Fibroblast of lung (primary cell): ENCODE results near the gene NEK5. TPM values are rescaled to one million over a fixed set of nuclear protein-coding genes. Genes with fewer than 3 reads are reported as not detected.
"Not testable (repeated sequence)": the region's sequence is repeated elsewhere in the genome, so short reads cannot be mapped to it uniquely, and the experiment has no call there.

ENCODE experiments used
- DNase-seq, 2 donors: peaks; one replicate each; pipeline versions ENCODE4 v3.0.0 to v3.0.0-alpha.2; 2010; ENCODE audit warnings: low read depth in 2 of 2
- H2AFZ ChIP-seq: 2 replicates; pipeline ENCODE4 v1.5.1; 2012; ENCODE audit warnings: low read length, control low read depth, inconsistent platforms
- H3K27ac ChIP-seq: 2 replicates; pipeline ENCODE4 v1.5.1; 2011; ENCODE audit warnings: low read length, control low read depth; ENCODE audit not compliant: insufficient read depth
- H3K27me3 ChIP-seq: 2 replicates; pipeline ENCODE4 v1.5.1; 2011; ENCODE audit warnings: mild to moderate bottlenecking, low read length; ENCODE audit not compliant: control insufficient read depth, insufficient read depth
- H3K36me3 ChIP-seq: 2 replicates; pipeline ENCODE4 v1.5.1; 2011; ENCODE audit warnings: low read length; ENCODE audit not compliant: control insufficient read depth, insufficient read depth
- H3K4me1 ChIP-seq: 2 replicates; pipeline ENCODE4 v1.5.1; 2011; ENCODE audit warnings: low read length; ENCODE audit not compliant: control insufficient read depth, insufficient read depth; ENCODE audit errors: extremely low read depth
- H3K4me2 ChIP-seq: 2 replicates; pipeline ENCODE4 v1.5.1; 2011; ENCODE audit warnings: low read length, control low read depth; ENCODE audit not compliant: insufficient read depth; ENCODE audit errors: extremely low read depth
- H3K4me3 ChIP-seq, 4 experiments: fragments of 200-600 bp in 1 of 4; sonication (generic) in 1 of 4; replicated peaks in 1 of 4; 2 replicates each; pipeline ENCODE4 v1.5.1; 2011 to 2016; ENCODE audit warnings: low read length in 4 of 4, low read depth in 3 of 4, mild to moderate bottlenecking in 3 of 4, control low read depth in 2 of 4, inconsistent platforms in 1 of 4, mixed read lengths in 1 of 4; ENCODE audit not compliant: insufficient read depth in 1 of 4; ENCODE audit errors: control extremely low read depth in 1 of 4
- H3K79me2 ChIP-seq: 2 replicates; pipeline ENCODE4 v1.5.1; 2012; ENCODE audit warnings: mild to moderate bottlenecking, low read length, inconsistent platforms; ENCODE audit not compliant: control insufficient read depth, insufficient read depth
- H3K9ac ChIP-seq: 2 replicates; pipeline ENCODE4 v1.5.1; 2011; ENCODE audit warnings: mild to moderate bottlenecking, low read length, control low read depth; ENCODE audit not compliant: insufficient read depth
- H3K9me3 ChIP-seq: 2 replicates; pipeline ENCODE4 v1.5.1; 2012; ENCODE audit warnings: low read depth, low read length; ENCODE audit not compliant: control insufficient read depth, insufficient read depth
- H4K20me1 ChIP-seq: 2 replicates; pipeline ENCODE4 v1.5.1; 2011; ENCODE audit warnings: low read length; ENCODE audit not compliant: control insufficient read depth, insufficient read depth; ENCODE audit errors: extremely low read depth
- EZH2 ChIP-seq: IDR thresholded peaks from 2 replicates; pipeline ENCODE4 v1.5.1; 2012; ENCODE audit warnings: low read length, control low read depth, mild to moderate bottlenecking; ENCODE audit errors: missing control alignments
- polyA plus RNA-seq, 2 donors: library from polyadenylated mRNA; depleted of rRNA in 1 of 2; stranded (reverse) in 1 of 2; unstranded in 1 of 2; fragments of >200 nt; gene quantifications; 2 replicates each; pipeline ENCODE4 v1.2.1, GENCODE V29; 2011 to 2012; ENCODE audit warnings: missing spikeins in 1 of 2
- total RNA-seq: library from RNA; depleted of rRNA; stranded (reverse); fragments of >200 nt; gene quantifications from 2 replicates; pipeline ENCODE4 v1.2.1, GENCODE V29; 2014
- TF ChIP-seq, protein P1 (sequence below), 2 donors: IDR thresholded peaks in 1 of 2; conservative IDR thresholded peaks in 1 of 2; 1 replicate in 1 of 2; 2 replicates in 1 of 2; pipeline ENCODE4 v1.5.1; 2011 to 2012; ENCODE audit warnings: low read length in 2 of 2, control low read depth in 1 of 2, inconsistent platforms in 1 of 2, low read depth in 1 of 2, mild to moderate bottlenecking in 1 of 2

The NEK5 gene
- total and polyA plus RNA-seq, 2 donors (not counting 1 experiment from before 2014, with no cell fraction given) = under 0.01 to 0.03 TPM

DNA sequence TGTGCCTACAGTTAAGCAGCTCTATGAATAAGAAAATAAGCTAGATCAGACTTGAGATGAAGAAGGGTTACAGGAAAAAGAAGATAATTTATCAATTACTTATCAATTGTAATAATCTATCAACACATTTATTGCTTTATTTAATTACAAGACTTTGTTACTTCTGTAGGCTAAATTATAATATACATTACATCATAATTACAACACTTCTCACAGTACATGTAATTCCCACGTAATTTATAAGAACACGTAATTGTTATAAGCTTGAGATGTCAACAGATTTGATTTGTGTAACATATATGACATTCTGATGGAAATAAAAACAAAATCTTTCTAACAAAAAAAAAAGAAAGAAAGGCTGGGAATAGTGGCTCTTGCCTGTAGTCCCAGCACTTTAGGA lies 36.8 kb downstream of the NEK5 start:
- no peak for DNase-seq
- H3K4me1 ChIP-seq = no peaks in the 10 kb centered on the region
- H3K4me2 ChIP-seq = no peak overlapping the region
- H3K9me3 ChIP-seq = no peaks in the 10 kb centered on the region
- no peaks in the 10 kb centered on the region for H4K20me1 ChIP-seq
- no peak overlapping the region for H3K9ac ChIP-seq
- no peak overlapping the region for H3K4me3 ChIP-seq
- H2AFZ ChIP-seq = no peak overlapping the region
- no peak for TF ChIP-seq EZH2
- TF ChIP-seq, protein P1, sequence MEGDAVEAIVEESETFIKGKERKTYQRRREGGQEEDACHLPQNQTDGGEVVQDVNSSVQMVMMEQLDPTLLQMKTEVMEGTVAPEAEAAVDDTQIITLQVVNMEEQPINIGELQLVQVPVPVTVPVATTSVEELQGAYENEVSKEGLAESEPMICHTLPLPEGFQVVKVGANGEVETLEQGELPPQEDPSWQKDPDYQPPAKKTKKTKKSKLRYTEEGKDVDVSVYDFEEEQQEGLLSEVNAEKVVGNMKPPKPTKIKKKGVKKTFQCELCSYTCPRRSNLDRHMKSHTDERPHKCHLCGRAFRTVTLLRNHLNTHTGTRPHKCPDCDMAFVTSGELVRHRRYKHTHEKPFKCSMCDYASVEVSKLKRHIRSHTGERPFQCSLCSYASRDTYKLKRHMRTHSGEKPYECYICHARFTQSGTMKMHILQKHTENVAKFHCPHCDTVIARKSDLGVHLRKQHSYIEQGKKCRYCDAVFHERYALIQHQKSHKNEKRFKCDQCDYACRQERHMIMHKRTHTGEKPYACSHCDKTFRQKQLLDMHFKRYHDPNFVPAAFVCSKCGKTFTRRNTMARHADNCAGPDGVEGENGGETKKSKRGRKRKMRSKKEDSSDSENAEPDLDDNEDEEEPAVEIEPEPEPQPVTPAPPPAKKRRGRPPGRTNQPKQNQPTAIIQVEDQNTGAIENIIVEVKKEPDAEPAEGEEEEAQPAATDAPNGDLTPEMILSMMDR (conservative IDR thresholded peaks at IDR 0.05 in 1 of 2, IDR thresholded peaks at IDR 0.05 in 1 of 2; ENCODE audit: low read depth in 1 of 2, low read length in 2 of 2) = no peak
- no peak overlapping the region for H3K27ac ChIP-seq
- H3K27me3 ChIP-seq = peaks cover 2% of the 10 kb centered on the region
- H3K36me3 ChIP-seq = no peaks in the 10 kb centered on the region
- H3K79me2 ChIP-seq = no peaks in the 10 kb centered on the region

DNA sequence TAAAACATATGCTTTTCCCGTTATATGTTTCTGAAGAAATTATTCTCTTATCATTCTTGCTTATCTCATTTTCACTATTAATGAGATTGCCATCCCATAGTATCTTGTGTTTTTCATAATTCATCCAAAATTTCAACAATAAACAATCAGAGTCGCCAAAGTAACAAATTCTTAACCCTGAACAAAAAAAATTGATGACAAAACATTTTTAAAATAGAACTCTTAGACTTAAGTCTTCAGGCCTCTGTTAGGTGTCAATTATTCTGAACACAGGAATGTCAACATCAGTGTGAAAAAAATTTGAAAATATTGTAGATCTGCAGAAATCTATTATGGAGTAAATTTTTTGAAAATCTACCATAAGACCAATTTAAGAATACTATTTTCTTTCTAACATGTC lies 37.4 kb downstream of the NEK5 start:
- H2AFZ ChIP-seq = no peak overlapping the region
- H3K27me3 ChIP-seq = peaks cover 2% of the 10 kb centered on the region
- no peak for TF ChIP-seq EZH2
- TF ChIP-seq, protein P1 (conservative IDR thresholded peaks at IDR 0.05 in 1 of 2, IDR thresholded peaks at IDR 0.05 in 1 of 2; ENCODE audit: low read depth in 1 of 2, low read length in 2 of 2) = no peak
- no peak overlapping the region for H3K27ac ChIP-seq
- no peak overlapping the region for H3K4me3 ChIP-seq
- H3K4me2 ChIP-seq = no peak overlapping the region
- H3K36me3 ChIP-seq = no peaks in the 10 kb centered on the region
- no peaks in the 10 kb centered on the region for H4K20me1 ChIP-seq
- H3K9ac ChIP-seq = no peak overlapping the region
- H3K79me2 ChIP-seq = no peaks in the 10 kb centered on the region
- no peaks in the 10 kb centered on the region for H3K4me1 ChIP-seq
- no peaks in the 10 kb centered on the region for H3K9me3 ChIP-seq
- DNase-seq = no peak

DNA sequence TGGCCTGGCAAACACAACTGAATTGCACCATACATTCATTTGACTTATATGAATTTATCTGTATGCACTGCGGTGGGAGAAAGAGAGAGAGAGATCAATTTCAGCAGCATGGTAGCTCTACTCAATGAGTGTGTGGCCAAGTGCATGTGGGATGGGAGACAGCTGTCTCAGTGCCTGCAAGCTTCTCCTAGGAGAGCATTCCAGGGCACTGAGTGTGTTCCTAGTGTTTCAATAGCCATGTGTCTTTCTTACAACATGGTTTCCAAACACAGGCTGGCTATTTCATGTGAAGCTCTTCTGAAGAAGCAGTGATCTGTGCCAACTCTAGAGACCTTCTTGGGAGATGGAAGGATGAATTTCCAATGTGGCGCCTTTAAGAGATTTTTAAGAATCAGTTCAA lies 43.5 kb downstream of the NEK5 start:
- no peak overlapping the region for H3K9ac ChIP-seq
- H3K27ac ChIP-seq = no peak overlapping the region
- no peak for TF ChIP-seq EZH2
- TF ChIP-seq, protein P1 (conservative IDR thresholded peaks at IDR 0.05 in 1 of 2, IDR thresholded peaks at IDR 0.05 in 1 of 2; ENCODE audit: low read depth in 1 of 2, low read length in 2 of 2) = no peak
- peak; percentile 59 to 92 for DNase-seq
- no peaks in the 10 kb centered on the region for H3K9me3 ChIP-seq
- no peaks in the 10 kb centered on the region for H3K36me3 ChIP-seq
- H3K4me3 ChIP-seq = no peak overlapping the region
- no peak overlapping the region for H3K4me2 ChIP-seq
- no peak overlapping the region for H2AFZ ChIP-seq
- H3K79me2 ChIP-seq = no peaks in the 10 kb centered on the region
- no peaks in the 10 kb centered on the region for H3K4me1 ChIP-seq
- H3K27me3 ChIP-seq = peaks cover 1% of the 10 kb centered on the region
- H4K20me1 ChIP-seq = no peaks in the 10 kb centered on the region

DNA sequence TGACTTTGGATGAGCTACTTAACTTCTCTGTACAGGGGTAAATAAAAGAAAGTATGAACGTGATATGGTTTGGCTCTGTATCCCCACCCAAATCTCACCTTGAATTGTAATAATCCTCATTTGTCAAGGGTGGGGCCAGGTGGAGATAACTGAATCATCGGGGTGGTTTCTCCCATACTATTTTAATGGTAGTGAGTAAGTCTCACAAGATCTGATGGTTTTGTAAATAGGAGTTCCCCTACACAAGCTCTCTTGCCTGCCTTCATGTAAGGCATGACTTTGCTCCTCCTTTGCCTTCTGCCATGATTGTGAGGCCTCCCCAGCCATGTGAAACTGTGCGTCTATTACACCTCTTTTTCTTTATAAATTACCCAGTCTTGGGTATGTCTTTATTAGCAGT lies 43.9 kb downstream of the NEK5 start:
- not testable (repeated sequence) for H3K27me3 ChIP-seq, H3K27ac ChIP-seq, H3K9ac ChIP-seq, H3K79me2 ChIP-seq, H3K4me3 ChIP-seq, DNase-seq, H3K4me2 ChIP-seq, H2AFZ ChIP-seq, H3K36me3 ChIP-seq, H3K4me1 ChIP-seq, H4K20me1 ChIP-seq, H3K9me3 ChIP-seq
